GM06990 (cell line): ENCODE measurements around the gene FBLN1.

Experiments used
- DNase-seq: peaks from one replicate; pipeline ENCODE4 v3.0.0-alpha.2; 2011; ENCODE audit not compliant: insufficient read length; ENCODE audit errors: extremely low read depth
- H3K27me3 ChIP-seq: replicated peaks from 2 replicates; pipeline ENCODE4 v1.6.0; 2011; ENCODE audit warnings: low read length; ENCODE audit not compliant: control insufficient read depth, insufficient read depth
- H3K36me3 ChIP-seq: 2 replicates; pipeline ENCODE4 v1.5.1; 2011; ENCODE audit warnings: low read length; ENCODE audit not compliant: control insufficient read depth, insufficient read depth
- H3K4me3 ChIP-seq: replicated peaks from 2 replicates; pipeline ENCODE4 v1.5.1; 2011; ENCODE audit warnings: low read depth, mild to moderate bottlenecking, control low read depth, low read length
- CTCF ChIP-seq: IDR thresholded peaks from 2 replicates; pipeline ENCODE4 v1.5.1; 2011; ENCODE audit warnings: low read length, control low read depth, mild to moderate bottlenecking, inconsistent platforms; ENCODE audit not compliant: insufficient read depth, poor library complexity, severe bottlenecking

FBLN1 gene

GRCh38 chr22:45551310-45552016 lies 48.8 kb downstream of the FBLN1 start:
- no peak for DNase-seq
- Histone ChIP-seq H3K27me3 (no peaks in the 10 kb centered on the region), H3K4me3 (no peak overlapping the region), H3K36me3 (no peaks in the 10 kb centered on the region)
- no peak for TF ChIP-seq CTCF

- Histone ChIP-seq H3K36me3 (no peaks in the 10 kb centered on the region), H3K4me3 (no peak overlapping the region), H3K27me3 (no peaks in the 10 kb centered on the region)
- TF ChIP-seq CTCF = no peak
- DNase-seq = no peak
Measured at GRCh38 chr22:45552017-45552411, 49.3 kb downstream of the FBLN1 start.

GRCh38 chr22:45552580-45553350 lies 50.1 kb downstream of the FBLN1 start:
- H3K27me3 ChIP-seq = no peaks in the 10 kb centered on the region
- no peak for TF ChIP-seq CTCF
- no peak overlapping the region for H3K4me3 ChIP-seq
- no peaks in the 10 kb centered on the region for H3K36me3 ChIP-seq
- DNase-seq = no peak

- DNase-seq = peak; percentile 50
- Histone ChIP-seq H3K36me3 (no peaks in the 10 kb centered on the region), H3K4me3 (no peak overlapping the region), H3K27me3 (no peaks in the 10 kb centered on the region)
- TF ChIP-seq CTCF = peak; percentile 87
Measured at GRCh38 chr22:45553351-45554039, 50.8 kb downstream of the FBLN1 start.

- TF ChIP-seq CTCF = no peak
- no peaks in the 10 kb centered on the region for H3K27me3 ChIP-seq
- no peak for DNase-seq
- no peak overlapping the region for H3K4me3 ChIP-seq
- no peaks in the 10 kb centered on the region for H3K36me3 ChIP-seq
Measured at GRCh38 chr22:45554040-45554406, 51.3 kb downstream of the FBLN1 start.
